GM10248 (cell line): ENCODE measurements around the gene DRP2.
"Not testable (repeated sequence)": the region's sequence is repeated elsewhere in the genome, so short reads cannot be mapped to it uniquely, and the experiment has no call there.

Source experiments
- CTCF ChIA-PET: fragments of 300-600 bp; sonication (Branson Sonifier 250); formaldehyde crosslinking; extraction: SDS; loops from one replicate; lab custom pipeline; 2021; ENCODE audit warnings: antibody characterized with exemption; lab: Yijun Ruan, JAX
- POLR2A ChIA-PET: fragments of 350-650 bp; sonication (Branson Sonifier 250); formaldehyde crosslinking; extraction: SDS; loops from one replicate; lab custom pipeline; 2020; ENCODE audit warnings: antibody characterized with exemption; lab: Yijun Ruan, JAX
- DNase-seq: peaks from one replicate; pipeline ENCODE4 v3.0.0; 2012; ENCODE audit errors: extremely low spot score
- CTCF ChIP-seq: IDR thresholded peaks from 2 replicates; pipeline ENCODE4 v1.5.1; 2012; ENCODE audit warnings: mild to moderate bottlenecking, low read depth; ENCODE audit errors: extremely low read depth, missing control alignments, control extremely low read depth

DRP2 gene

GRCh38 chrX:101290957-101291603 is 71.5 kb downstream of the DRP2 start, which contains the start of gene TAF7L:
Gene TAF7L, minus strand, starts transcription at chrX:101291334. Its CDS starts 3,791 bp downstream, at chrX:101287543.
- DNase-seq: no peak
- ChIA-PET POLR2A (no interaction called here), CTCF (no interaction called here)
- no peak for TF ChIP-seq CTCF

DNA sequence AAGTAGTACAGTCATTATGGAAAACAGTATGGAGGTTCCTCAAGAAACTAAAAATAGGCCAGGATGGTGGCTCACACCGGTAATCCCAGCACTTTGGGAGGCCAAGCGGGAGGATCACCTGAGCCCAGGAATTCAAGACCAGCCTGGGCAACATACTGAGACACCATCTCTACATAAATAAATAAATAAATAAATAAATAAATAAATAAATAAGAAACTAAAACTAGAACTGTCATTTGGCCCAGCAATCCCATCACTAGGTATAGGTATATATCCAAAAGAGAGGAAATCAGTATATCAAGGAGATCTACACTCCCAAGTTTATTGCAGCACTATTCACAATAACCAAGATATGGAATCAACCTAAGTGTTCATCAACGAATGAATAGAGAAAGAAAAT is 76.0 kb downstream of the DRP2 start:
- POLR2A ChIA-PET: not testable (repeated sequence)

GRCh38 chrX:101303790-101304189 is 84.2 kb downstream of the DRP2 start:
- POLR2A ChIA-PET: no interaction called here
- DNase-seq: no peak
- TF ChIP-seq CTCF: no peak
- CTCF ChIA-PET: no interaction called here

More for the DNA sequence above, 76.0 kb downstream of the DRP2 start:
- CTCF ChIA-PET, DNase-seq: not testable (repeated sequence)
